ENCODE measurements around the gene SPATA22.
"Not testable (repeated sequence)": the region's sequence is repeated elsewhere in the genome, so short reads cannot be mapped to it uniquely, and the experiment has no call there.

SPATA22 gene

GRCh38 chr17:3472137-3472536 lies 518 bp upstream of the SPATA22 start:
- FAIRE-seq: no peak

DNA sequence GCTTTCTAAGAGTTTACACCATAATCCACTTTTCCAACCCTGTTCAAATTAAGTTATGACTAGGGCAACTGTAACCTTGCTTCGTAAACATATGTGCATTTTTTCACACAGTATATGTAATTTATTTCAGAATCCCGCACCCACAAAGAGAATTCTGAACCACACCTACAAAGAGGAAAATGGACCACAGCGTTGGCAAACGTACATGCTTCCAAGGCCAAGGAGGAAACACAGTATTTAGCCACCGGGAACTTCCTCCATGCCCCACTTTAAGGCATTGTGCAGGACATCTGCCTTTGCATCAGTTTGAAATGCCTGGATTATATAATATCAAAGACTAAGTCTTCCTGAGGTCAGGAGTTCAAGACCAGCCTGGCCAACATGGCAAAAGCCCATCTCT lies 2.1 kb downstream of the SPATA22 start:
- FAIRE-seq: no peak

DNA sequence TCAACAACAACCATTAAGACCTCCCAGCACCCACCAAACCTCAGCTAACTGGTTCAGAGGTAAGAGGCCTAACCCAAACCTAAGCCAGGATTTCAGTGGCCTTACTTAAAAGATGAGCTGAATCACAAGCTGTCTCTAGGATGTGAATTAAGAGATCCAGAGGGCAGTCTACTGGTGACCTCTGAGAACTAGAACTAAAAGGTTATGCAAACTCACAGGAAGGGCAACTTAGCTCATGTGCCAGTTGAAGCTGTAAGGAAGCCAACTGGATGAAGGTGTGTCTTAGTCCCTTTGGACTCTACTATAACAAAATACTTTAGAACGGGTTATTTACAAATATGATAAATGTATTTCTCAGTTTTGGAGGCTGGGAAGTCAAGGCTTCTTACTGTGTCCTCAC lies 5.3 kb downstream of the SPATA22 start:
- not testable (repeated sequence) for FAIRE-seq

GRCh38 chr17:3448059-3448665 lies 23.5 kb downstream of the SPATA22 start:
- FAIRE-seq: no peak

- FAIRE-seq: no peak
Measured at GRCh38 chr17:3447625-3448024, 24.0 kb downstream of the SPATA22 start.

GRCh38 chr17:3440451-3440850 lies 31.2 kb downstream of the SPATA22 start:
- FAIRE-seq: no peak

DNA sequence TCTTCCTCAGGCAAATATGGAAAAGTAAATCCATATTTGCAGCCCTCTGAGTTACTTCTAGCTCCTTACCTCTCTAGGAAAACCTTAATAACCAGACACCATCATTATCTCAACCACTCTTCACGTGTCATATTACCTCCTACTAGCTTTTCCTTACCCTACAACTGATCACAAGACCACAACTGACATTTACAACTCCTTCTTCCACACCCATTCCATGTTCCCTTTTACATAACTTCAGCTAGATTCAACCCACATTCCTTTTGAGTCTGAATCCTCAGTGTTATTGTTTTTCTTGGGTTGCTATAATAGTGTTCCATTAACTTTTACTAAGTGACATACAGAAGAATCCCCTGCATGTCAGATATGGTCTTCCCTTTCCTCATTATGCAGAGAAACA lies 33.3 kb downstream of the SPATA22 start:
- FAIRE-seq: no peak

- FAIRE-seq: no peak
Measured at GRCh38 chr17:3433741-3434140, 37.9 kb downstream of the SPATA22 start, which contains the start of gene OR1E2. OR1E2 (minus strand) TSS chr17:3433841; CDS start chr17:3433841, 0 bp downstream.

- FAIRE-seq: not testable (repeated sequence)
Measured at GRCh38 chr17:3433215-3433614, 38.4 kb downstream of the SPATA22 start.

- FAIRE-seq: no peak
Measured at GRCh38 chr17:3418222-3418621, 53.4 kb downstream of the SPATA22 start.

DNA sequence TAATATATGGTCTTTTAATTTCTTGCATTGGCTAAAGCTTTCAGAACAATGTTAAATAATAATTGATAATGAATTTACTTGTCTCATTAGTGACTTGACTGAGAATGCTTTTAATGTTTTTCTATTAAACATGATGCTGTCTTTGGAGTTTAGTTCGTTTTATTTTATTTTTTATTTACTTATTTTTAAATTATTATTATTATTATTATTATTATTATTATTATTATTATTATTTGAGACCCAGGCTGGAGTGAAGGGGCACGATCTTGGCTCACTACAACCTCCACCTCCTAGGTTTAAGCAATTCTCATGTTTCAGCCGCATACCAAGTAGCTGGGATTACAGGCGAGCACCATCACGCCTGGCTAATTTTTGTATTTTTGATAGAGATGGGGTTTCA lies 56.0 kb downstream of the SPATA22 start:
- FAIRE-seq: no peak

DNA sequence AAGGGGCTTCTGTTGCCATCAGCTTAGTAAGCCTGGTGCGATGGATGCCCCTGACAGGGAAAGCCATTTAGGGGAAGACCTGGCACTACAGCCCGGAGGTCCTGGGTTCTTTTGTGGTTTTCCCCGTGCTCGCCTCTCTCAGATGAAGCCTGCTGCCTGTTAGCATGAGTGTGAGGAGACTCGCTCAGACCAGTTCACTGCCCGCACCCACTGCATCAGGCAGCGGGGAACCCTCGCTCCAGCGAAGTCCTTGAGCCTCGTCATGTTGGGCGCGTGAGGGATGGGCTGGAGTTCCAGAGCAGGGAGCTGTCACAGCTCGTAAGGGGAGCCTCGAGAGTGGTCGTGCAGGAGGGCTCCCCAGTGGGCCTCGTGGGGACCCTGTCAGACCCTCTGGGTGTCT lies 59.4 kb downstream of the SPATA22 start:
- FAIRE-seq: not testable (repeated sequence)

GRCh38 chr17:3411070-3411469 lies 60.5 kb downstream of the SPATA22 start, which contains the start of gene OR3A3:
OR3A3 (plus strand) TSS chr17:3411370.
- no peak for FAIRE-seq

- not testable (repeated sequence) for FAIRE-seq
Measured at GRCh38 chr17:3403856-3404255, 67.8 kb downstream of the SPATA22 start.

DNA sequence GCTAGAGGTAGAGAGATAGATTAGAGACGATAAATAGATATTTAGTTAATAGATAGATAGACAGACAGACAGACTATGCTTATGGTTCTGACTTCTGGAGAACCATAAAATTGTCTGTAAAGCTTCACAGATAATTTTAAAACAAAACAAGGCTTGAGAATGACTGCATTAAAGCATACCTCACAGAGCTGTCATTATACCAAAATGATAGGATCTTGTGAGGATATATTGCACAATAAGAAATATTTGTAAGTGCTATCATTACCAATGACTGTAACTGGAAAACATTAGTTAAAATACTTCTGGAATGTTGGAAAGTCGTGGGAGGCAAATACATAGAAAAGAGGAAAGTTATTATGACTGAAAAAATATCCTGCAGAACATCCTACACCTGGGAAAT lies 69.8 kb downstream of the SPATA22 start:
- no peak for FAIRE-seq

DNA sequence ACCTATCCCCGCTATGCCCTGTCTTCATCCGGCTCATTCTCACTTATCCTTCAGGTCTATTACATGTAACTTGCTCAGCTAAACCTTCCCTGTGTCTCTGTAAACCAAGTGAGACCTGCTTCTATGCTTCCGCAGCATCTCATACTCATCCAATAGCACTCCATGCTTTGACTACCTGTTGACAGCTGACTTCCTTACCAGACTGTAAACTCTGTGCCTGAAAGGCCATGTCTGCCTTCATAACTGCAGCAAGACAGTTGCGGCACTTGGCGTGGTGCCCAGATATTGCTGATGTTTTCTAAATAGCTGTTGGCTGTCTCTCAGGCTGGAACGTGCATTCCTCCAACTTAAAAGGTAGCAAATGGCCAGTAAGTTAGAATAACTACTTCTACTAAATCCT lies 71.6 kb downstream of the SPATA22 start:
- no peak for FAIRE-seq

DNA sequence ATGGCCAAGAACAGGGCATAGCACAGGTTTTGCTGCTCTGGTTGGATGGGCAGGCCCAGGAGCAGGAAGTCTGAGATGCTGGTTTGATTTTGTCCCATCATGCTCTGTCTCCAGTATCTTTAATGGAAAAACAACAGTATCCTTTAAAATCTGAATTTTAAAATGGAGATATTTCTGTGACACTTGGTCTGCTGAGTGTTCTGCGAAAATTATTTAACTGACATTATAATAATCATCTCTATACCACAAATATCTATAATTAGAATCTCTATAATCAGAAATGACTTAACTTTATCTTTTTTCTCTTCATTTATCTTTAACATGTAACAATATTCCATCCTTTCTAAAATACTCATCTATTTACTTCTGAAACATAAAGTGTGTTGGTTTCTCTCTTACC lies 73.3 kb downstream of the SPATA22 start, which contains the start of gene OR1E1:
TSS of gene OR1E1 (minus strand) at position 101 of the 400 bp plus-strand sequence. CDS start at position 101, 0 bp downstream.
- FAIRE-seq: no peak

- FAIRE-seq: not testable (repeated sequence)
Measured at GRCh38 chr17:3397801-3398200, 73.8 kb downstream of the SPATA22 start.
